ENCODE measurements around the gene GSTA3. TPM values are rescaled to one million over a fixed set of nuclear protein-coding genes. Genes with fewer than 3 reads are reported as not detected.
"Not testable (repeated sequence)": the region's sequence is repeated elsewhere in the genome, so short reads cannot be mapped to it uniquely, and the experiment has no call there.

GSTA3 gene
- total RNA-seq, 1 experiment from 2014 or later: not detected

DNA sequence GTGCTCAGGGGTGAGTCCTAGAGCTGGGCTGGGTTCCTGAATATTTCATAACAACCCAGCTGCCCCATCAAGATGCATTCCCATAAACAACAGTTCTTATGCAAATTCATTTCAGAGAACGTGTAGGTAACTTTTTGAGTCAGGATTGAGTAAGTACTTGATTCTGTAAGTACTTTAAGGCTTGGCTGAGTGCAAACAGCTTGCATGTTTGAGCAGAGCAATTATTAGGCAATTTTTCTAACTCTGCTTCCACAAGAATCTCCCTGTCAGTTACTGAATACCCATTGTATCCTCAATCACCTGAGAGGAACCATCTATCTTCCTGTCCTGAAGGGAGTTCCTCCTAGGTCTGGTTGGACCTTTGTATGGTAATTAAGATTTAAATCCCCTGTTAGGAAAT lies 10.0 kb upstream of the GSTA3 start:
- in situ Hi-C loops (cut with HindIII; ENCODE audit: low pct_unique_long_range_greater_than_20kb, low sequenced_read_pairs); DNase-seq (ENCODE audit: low read depth, low spot score): not testable (repeated sequence)

DNA sequence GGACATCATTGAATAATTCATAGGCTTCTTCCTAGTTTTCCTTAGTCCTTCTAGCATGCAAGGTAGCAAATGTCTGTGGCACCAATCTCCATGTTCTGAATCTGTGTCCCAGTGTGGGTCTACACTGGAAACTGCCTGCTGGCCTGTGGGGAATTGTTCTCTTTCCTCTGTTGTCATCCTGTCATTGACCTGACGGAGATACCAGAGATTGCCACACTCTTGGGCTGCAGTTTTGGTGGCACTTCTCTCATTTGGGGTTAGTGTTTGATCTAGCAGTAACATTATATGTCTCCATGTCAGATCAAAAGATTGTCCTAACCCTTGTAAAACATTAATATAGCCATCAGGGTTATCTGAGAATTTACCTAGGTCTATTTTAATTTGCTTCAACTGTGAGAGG lies 9.3 kb upstream of the GSTA3 start:
- DNase-seq (ENCODE audit: low read depth, low spot score); in situ Hi-C loops (cut with HindIII; ENCODE audit: low pct_unique_long_range_greater_than_20kb, low sequenced_read_pairs): not testable (repeated sequence)

DNA sequence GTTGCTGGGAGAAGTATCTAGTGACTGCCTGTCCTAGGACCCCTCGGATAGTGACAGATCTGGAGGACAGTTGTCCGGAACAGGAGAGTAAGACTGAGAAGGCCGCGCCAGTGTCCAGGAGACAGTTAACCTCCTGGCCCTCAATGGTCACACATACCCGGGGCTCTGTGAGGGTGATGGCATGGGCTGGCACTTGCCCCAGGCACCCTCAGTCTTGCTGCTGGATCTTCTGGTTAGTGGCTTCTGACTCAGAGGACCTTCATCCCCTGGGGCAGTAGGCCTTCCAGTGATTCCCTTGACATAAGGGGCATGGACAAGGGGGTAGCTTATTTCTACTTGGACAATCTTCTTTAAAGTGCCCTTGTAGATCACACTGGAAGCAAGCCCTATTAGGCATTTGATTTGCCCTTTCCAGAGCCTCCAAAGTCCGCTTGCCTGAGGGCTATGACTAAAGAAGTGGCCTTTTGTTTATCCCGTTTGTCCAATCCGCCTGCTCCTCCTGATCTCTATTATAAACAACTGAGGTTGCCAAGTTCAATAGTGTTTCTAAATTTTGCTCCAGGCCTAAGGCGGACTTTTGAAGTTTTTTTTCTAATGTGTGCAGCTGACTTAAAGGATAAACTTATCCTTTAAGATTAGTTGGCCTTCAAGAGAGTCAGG lies 8.7 kb upstream of the GSTA3 start:
- DNase-seq (ENCODE audit: low read depth, low spot score): peak; percentile 98
- in situ Hi-C loops (cut with HindIII; ENCODE audit: low pct_unique_long_range_greater_than_20kb, low sequenced_read_pairs): not testable (repeated sequence)

DNA sequence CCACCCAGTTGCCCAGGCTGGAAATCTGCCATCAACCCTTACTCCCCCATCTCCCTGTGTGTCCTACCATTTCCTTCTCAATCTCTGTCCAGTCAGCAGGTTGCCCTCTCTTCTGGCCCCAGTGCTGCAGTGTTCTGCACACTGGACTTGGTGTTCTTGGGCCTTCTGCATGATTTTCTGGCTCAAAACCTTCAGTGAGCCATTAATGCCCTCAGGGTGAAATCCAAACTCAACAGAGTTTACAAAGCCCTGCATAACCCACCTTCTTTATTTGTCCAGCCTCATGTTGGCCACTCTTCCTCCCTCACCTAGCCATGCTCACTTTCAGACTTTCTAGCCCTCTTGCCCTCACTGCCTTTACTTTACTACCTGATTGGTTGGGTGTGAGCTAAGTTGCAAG lies 5.0 kb upstream of the GSTA3 start:
- no peak for DNase-seq (ENCODE audit: low read depth, low spot score)
- in situ Hi-C loops (cut with HindIII; ENCODE audit: low pct_unique_long_range_greater_than_20kb, low sequenced_read_pairs): no loop called here

DNA sequence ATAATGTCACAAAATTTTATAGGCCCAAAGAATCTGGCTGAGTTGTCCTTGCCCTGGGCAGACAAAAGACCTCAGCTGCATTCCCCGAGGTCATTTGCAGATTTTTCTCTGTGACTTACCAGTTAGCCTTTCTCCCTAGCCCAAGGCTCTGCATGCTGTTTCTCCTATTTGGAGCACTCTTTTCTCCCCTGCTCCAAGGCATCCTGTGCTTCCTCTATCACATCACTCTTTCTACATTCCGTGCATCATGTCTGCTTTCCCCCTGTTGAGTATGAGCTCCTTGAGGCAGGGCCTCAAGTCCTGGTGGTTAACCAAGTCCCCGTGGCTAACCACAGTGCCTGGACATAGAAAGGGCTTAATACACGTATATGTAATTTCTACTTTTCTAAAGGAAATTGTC lies 593 bp upstream of the GSTA3 start:
- in situ Hi-C loops (cut with HindIII; ENCODE audit: low pct_unique_long_range_greater_than_20kb, low sequenced_read_pairs): no loop called here
- no peak for DNase-seq (ENCODE audit: low read depth, low spot score)

DNA sequence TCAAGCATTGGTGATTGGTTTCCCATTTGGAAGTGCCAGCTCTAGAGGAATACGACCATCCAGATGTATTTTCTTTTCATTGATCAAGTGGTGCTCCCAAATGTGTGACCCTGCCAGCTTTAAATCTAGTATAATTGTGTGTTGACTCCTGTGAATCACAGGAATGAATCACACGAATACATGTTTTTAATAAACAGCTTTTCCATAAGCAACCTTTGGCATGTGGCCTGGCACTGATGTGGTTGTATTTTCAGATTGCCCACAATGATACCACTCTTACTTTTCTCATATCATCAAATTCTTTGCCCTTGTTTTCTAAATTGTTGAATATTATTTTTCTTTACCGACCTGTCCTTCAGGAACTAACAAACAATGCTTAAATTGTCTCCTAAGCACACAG lies 367 bp downstream of the GSTA3 start:
- DNase-seq (ENCODE audit: low read depth, low spot score): no peak
- in situ Hi-C loops (cut with HindIII; ENCODE audit: low pct_unique_long_range_greater_than_20kb, low sequenced_read_pairs): no loop called here

DNA sequence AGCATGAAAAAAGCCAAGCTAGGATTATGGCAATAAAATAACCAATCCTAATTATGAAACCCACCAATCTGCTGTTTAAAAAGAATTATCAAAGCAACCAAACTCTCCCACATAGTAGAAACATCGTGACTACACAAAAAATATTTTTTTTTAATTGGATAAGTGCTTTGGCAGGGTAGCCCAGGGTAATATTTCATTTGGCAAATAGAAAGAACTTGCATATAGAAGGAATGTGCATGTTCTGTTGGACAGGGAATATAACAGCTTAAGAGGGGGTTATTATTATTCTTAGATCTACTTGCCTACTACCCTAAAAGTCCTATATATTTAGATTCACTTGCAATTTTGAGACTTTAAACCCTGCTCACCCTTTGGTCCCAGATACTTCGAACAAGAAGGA lies 972 bp downstream of the GSTA3 start:
- no peak for DNase-seq (ENCODE audit: low read depth, low spot score)
- in situ Hi-C loops (cut with HindIII; ENCODE audit: low pct_unique_long_range_greater_than_20kb, low sequenced_read_pairs): no loop called here

DNA sequence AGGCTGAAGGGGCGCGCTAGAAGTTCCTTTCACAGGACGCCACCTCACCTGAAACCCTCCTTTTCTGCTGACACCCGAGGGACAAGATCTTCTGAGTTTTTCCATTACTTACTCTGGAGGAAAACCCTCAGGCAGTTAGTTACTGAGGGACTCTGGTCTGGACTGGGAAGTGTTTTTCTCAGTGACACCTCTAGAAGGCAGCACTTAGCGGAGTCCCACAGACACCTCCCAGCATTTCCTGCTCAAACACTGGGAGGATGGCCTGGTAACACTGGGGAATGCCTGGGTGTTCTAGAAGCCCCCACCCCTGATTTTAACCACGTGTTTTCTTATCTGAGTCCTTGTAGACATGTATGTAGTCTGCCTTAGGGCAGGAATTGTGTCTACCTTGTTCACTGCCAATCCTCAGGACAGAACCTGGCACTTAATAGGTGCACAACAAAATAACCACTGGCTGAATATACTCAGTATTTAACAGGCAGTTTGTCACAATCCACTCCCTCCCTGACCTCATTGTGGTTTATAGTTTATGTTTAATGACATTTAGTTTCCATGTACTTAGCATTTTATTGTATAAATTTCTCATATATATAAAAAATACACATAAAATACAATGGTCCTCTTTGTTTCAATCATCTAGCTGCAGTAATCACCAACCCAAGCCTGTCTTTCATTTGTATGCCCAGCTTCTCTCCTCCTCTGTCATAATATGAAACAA lies 4.8 kb downstream of the GSTA3 start:
- in situ Hi-C loops (cut with HindIII; ENCODE audit: low pct_unique_long_range_greater_than_20kb, low sequenced_read_pairs): no loop called here
- peak; percentile 57 for DNase-seq (ENCODE audit: low read depth, low spot score)

DNA sequence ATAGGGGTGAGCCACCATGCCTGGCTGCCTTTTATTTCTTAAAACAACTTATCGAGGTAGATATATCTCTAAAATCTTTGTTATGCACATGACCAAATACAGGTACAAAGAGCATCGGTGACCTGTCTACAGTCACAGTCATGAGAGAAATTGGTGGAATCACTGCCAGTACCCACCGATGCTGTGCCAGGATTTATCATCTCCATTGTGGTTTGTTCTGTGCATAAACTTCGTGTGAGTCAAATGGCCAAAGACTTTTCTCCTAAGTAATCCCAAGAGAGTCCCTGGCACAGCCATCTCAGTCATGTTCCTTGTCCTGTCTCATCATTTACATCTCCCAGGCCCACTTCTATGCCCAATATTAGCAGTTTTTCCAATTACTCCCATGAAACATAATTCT lies 9.0 kb downstream of the GSTA3 start:
- DNase-seq (ENCODE audit: low read depth, low spot score): no peak
- in situ Hi-C loops (cut with HindIII; ENCODE audit: low pct_unique_long_range_greater_than_20kb, low sequenced_read_pairs): no loop called here

DNA sequence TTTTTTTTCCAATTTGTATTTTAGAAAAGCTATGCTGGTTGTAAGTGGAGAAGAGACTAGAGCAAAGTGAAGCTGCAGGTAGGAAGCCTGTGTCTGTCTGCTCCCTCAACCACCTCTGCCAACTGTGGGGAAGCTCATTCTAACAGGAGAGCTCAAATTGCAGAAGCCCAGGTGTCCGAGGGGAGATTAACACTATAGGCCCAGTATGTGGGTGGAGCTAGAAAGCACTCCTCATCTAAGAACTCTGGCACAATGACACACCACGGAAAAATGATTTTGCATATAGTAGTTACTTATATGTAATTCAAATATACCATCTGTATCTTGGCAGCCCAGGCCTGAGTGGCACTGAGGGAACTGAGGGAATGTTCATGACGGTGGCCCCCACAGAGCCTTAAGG lies 13.7 kb downstream of the GSTA3 start:
- in situ Hi-C loops (cut with HindIII; ENCODE audit: low pct_unique_long_range_greater_than_20kb, low sequenced_read_pairs): not testable (repeated sequence)

DNA sequence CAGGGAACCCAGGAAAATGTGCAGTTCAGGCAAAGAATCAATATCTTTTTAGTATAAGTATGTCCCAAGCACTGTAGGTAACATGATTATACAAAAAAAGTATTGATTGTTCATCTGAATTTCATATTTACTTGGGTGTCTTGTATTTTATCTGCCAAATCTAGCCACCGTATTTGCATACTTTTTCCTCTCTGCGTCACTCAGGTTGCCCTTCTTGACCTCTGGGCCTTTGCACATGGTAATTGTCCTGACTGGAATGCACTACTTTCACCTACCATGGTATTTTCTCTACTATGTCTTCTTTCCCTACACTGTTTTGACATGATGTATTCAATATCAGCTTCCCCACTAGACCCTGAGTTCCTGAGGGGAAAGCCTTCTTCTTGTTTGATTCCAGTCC lies 15.2 kb downstream of the GSTA3 start:
- no peak for DNase-seq (ENCODE audit: low read depth, low spot score)
- in situ Hi-C loops (cut with HindIII; ENCODE audit: low pct_unique_long_range_greater_than_20kb, low sequenced_read_pairs): no loop called here

More for the DNA sequence above, 13.7 kb downstream of the GSTA3 start:
- DNase-seq (ENCODE audit: low read depth, low spot score): not testable (repeated sequence)

DNA sequence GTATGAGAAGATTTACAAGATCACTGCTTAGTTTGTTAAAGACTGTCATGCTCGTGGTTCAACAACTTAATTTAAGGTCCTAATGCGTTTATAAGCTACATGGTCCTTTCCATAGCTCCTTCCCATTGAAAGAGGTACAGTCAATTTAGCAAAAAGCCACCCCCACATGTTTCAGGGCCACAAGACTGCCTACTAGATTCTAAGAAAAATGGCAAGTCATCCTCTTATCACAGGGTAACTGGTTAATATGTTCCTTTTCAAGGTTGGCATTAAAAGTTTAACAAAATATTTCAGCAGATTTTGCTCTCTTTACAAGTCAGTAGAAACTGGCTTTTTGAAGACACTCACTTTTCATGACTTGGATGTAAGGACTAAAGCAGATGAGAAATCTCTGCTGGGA lies 15.7 kb downstream of the GSTA3 start:
- peak; percentile 13 for DNase-seq (ENCODE audit: low read depth, low spot score)
- in situ Hi-C loops (cut with HindIII; ENCODE audit: low pct_unique_long_range_greater_than_20kb, low sequenced_read_pairs): no loop called here

DNA sequence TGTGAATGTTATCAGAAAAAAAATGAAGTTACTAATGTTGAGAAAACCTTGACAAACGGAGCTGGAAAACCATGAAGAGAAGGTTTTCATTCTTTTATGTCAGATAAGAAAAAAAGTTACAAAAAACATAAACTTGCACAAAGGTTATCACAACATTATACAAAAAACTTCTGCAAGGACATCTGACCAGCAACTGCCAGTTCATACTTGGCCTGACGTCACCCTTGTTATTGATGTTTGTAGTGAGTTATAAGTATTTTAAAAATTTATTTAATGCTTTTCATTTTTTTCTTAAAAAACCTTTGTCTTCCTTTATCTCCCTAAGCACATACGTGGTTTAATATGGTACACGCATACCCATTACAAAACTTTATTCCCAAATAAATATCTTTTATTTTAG lies 16.3 kb downstream of the GSTA3 start:
- in situ Hi-C loops (cut with HindIII; ENCODE audit: low pct_unique_long_range_greater_than_20kb, low sequenced_read_pairs): no loop called here
- peak; percentile 29 for DNase-seq (ENCODE audit: low read depth, low spot score)

DNA sequence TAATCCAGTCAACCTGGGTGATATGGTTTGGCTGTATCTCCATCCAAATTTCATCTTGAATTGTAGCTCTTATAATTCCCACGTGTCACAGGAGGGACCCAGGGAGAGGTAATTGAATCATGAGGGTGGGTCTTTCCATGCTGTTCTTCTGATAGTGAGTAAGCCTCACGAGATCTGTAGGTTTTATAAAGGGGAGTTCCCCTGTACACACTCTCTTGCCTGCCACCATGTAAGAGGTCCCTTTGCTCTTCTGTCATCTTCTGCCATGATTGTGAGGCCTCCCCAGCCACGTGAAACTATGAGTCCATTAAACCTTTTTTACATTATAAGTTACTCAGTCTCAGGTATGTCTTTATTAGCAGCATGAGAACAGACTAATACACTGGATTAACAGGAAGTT lies 19.5 kb downstream of the GSTA3 start:
- no peak for DNase-seq (ENCODE audit: low read depth, low spot score)
- in situ Hi-C loops (cut with HindIII; ENCODE audit: low pct_unique_long_range_greater_than_20kb, low sequenced_read_pairs): no loop called here

DNA sequence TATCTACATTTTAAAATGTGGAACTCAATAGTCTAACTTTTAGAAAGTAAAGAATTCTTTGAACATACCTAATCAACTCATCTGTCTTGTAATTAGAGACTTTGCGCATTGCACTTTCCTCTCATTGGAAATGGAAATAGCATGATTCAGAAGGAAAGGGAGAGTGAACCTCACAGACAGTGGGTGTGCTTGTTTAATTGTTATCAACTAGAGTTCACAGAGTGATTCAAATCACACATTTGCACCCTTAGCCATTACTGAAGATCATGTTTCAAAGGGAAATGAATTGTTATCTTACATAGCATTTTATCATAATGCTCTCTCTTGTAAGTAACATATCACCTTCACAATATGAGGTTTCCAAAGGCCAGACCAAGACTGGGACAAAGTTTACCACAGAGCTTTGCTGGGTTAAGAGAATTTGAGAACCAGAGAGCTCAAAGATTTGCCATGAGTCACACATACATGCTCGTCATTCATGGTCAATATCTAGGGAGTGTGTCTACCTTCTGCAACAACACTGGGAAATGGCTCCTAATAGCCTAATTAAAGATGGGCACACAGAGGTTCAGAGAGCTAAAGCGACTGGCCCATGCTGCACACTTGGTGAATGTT lies 21.5 kb downstream of the GSTA3 start:
- in situ Hi-C loops (cut with HindIII; ENCODE audit: low pct_unique_long_range_greater_than_20kb, low sequenced_read_pairs): no loop called here
- no peak for DNase-seq (ENCODE audit: low read depth, low spot score)

DNA sequence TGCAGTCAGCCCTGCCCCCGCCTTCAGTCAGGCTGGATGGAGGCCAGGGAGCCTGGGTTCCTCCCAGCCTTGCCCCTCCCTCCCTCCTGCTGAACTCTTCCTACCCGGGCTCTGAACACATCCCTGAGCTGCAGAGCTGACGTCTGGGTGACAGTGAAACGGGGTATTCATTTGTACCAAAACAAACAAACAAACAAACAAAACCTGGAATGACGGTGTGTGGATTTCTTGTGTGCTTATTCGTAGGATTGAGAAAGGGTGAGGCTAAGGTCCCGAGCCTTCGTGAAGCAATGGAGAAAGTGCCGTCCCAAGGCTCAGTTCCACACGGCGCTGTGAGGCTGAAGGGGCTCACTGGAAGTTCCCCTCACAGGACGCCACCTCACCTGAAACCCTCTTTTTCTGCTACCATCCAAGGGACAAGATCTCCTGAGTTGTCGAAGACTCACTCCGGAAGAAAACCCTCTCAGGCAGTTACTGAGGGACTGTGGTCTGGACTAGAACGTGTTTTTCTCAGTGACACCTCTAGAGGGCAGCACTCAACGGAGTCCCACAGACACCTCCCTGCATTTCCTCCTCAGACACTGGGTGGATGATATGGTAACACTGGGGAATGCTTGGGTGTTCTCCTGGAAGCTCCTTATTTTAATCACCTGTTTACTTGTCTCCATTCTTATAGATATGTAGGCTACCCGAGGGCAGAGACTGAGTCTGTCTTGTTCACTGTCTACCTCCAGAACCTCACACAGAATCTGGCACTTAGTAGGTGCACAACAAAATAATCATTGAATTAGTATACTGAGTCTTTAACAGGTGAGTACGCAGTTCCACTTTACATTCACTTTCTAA lies 27.3 kb downstream of the GSTA3 start:
- in situ Hi-C loops (cut with HindIII; ENCODE audit: low pct_unique_long_range_greater_than_20kb, low sequenced_read_pairs): no loop called here

DNA sequence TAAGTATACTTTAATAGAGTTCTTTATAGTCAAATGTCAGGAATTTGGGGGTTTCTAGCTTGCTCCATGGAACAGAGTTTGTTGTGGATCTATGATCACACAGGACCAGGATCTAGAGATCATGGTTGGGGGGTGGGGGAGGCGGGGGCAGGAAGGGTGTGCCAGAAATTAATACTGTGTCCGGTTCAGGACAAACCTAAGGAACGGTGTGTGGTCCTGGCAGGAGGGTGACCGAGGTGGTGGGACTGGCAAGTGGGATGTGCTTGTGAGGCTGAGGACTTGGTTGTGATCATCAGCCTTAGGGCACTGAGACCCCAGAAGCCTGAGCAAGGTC lies 27.9 kb downstream of the GSTA3 start:
- in situ Hi-C loops (cut with HindIII; ENCODE audit: low pct_unique_long_range_greater_than_20kb, low sequenced_read_pairs): no loop called here
- DNase-seq (ENCODE audit: low read depth, low spot score): no peak

More for the DNA sequence above, 27.3 kb downstream of the GSTA3 start:
- DNase-seq (ENCODE audit: low read depth, low spot score): peak; percentile 88

DNA sequence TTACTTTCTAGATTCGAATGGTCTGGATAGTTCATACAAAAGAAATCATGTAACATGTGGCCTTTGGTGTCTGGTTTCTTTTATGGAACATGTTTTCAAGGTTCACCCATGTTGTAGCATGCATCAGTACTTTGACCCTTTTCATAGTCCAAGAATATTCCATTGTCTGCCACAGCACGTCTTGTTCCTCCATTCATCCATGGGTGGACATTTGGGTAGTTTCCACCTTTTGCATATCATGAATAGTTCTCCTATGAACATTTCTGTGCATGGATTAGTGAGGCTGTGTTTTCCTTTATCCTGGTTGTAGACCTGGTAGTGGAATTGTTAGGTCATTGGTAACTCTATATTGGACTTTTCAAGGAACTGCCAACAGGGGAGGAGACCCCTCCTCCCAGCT lies 31.7 kb downstream of the GSTA3 start:
- in situ Hi-C loops (cut with HindIII; ENCODE audit: low pct_unique_long_range_greater_than_20kb, low sequenced_read_pairs): no loop called here
- DNase-seq (ENCODE audit: low read depth, low spot score): no peak

Measured in SK-MEL-5 (cell line).